ENCODE results near the gene EPPIN. TPM values are rescaled to one million over a fixed set of nuclear protein-coding genes. Genes with fewer than 3 reads are reported as not detected.

EPPIN gene
- total and polyA plus RNA-seq, 2 donors (not counting 3 experiments of a cell fraction or from before 2014, with no cell fraction given), result not detected

DNA sequence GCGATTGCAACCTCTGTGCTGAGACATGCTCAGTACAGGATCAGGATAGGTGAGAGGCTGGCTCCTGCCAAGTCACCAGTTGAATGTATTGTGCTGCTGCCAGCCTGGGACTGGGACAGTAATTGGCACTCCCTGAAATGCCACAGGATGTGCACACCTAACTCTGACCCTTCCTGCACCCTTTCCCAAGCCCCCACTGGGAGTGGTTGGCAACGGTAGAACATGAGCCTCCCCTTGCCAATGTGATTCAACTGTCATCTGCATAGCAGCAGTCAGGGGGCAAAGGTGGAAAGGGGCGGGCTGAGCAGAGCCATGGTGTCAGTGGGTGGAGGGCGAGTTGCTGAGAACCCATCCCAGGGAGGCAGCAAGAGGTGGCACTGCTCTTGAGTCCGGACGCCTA, 47.2 kb downstream of the EPPIN start:
- no TSS peak for BruUV-seq (replicated peaks)
- no peak for TF ChIP-seq EZH2 (IDR thresholded peaks at IDR 0.05; ENCODE audit: borderline replicate concordance, low read depth, low read length, severe bottlenecking)
- TF ChIP-seq FOS (IDR thresholded peaks at IDR 0.05; ENCODE audit: borderline replicate concordance, insufficient read depth, low read length), result no peak
- TF ChIP-seq GATA2 (IDR thresholded peaks at IDR 0.05; ENCODE audit: insufficient read depth, insufficient read length, low read depth, low read length), result no peak
- TF ChIP-seq POLR2AphosphoS5 (IDR thresholded peaks at IDR 0.05; ENCODE audit: insufficient read depth, low read depth, low read length), result no peak
- TF ChIP-seq POLR2A (IDR thresholded peaks at IDR 0.05; ENCODE audit: low read depth, low read length), result no peak
- TF ChIP-seq, protein P1, sequence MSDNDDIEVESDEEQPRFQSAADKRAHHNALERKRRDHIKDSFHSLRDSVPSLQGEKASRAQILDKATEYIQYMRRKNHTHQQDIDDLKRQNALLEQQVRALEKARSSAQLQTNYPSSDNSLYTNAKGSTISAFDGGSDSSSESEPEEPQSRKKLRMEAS (IDR thresholded peaks at IDR 0.05; ENCODE audit: insufficient read depth, insufficient read length), result no peak
- TF ChIP-seq, protein P2, sequence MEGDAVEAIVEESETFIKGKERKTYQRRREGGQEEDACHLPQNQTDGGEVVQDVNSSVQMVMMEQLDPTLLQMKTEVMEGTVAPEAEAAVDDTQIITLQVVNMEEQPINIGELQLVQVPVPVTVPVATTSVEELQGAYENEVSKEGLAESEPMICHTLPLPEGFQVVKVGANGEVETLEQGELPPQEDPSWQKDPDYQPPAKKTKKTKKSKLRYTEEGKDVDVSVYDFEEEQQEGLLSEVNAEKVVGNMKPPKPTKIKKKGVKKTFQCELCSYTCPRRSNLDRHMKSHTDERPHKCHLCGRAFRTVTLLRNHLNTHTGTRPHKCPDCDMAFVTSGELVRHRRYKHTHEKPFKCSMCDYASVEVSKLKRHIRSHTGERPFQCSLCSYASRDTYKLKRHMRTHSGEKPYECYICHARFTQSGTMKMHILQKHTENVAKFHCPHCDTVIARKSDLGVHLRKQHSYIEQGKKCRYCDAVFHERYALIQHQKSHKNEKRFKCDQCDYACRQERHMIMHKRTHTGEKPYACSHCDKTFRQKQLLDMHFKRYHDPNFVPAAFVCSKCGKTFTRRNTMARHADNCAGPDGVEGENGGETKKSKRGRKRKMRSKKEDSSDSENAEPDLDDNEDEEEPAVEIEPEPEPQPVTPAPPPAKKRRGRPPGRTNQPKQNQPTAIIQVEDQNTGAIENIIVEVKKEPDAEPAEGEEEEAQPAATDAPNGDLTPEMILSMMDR (IDR thresholded peaks at IDR 0.05; ENCODE audit: extremely low read depth in 1 of 2, insufficient read depth in 1 of 2, low read depth in 1 of 2, low read length in 2 of 2), result no peak
- TF ChIP-seq JUN (IDR thresholded peaks at IDR 0.05; ENCODE audit: borderline replicate concordance, insufficient read depth, insufficient read length, low read depth), result no peak
- no peak for TF ChIP-seq MYC (IDR thresholded peaks at IDR 0.05; ENCODE audit: low read depth, low read length)
- Histone ChIP-seq H3K4me3 (replicated peaks in 1 of 3; ENCODE audit: insufficient read depth in 1 of 3, low read depth in 1 of 3, low read length in 3 of 3) (no peak overlapping the region), H3K4me1 (ENCODE audit: control insufficient read depth, extremely low read depth, insufficient read depth, low read length) (no peaks in the 10 kb centered on the region), H3K9me3 (replicated peaks; ENCODE audit: control insufficient read depth, insufficient read depth, low read length) (no peaks in the 10 kb centered on the region), H3K4me2 (ENCODE audit: insufficient read depth, low read length) (no peak overlapping the region), H4K20me1 (replicated peaks; ENCODE audit: control insufficient read depth, extremely low read depth, insufficient read depth, low read length) (no peaks in the 10 kb centered on the region), H3K27ac (ENCODE audit: insufficient read depth, low read depth, low read length) (no peak overlapping the region), H3K27me3 (ENCODE audit: control insufficient read depth in 2 of 2, insufficient read depth in 2 of 2, low read length in 2 of 2) (peaks cover 3 to 6% of the 10 kb centered on the region in 2 experiments), H3K9me1 (replicated peaks; ENCODE audit: control insufficient read depth, extremely low read depth, insufficient read depth, low read length) (no peaks in the 10 kb centered on the region), H3K79me2 (ENCODE audit: control insufficient read depth, insufficient read depth, low read length) (no peaks in the 10 kb centered on the region), H3K36me3 (ENCODE audit: control insufficient read depth in 2 of 2, extremely low read depth in 1 of 2, insufficient read depth in 2 of 2, low read length in 2 of 2) (no peaks in the 10 kb centered on the region), H3K9ac (replicated peaks; ENCODE audit: extremely low read depth, insufficient read depth, low read length) (no peak overlapping the region), H2AFZ (ENCODE audit: low read depth, low read length) (no peak overlapping the region)
- CTCF ChIA-PET, result no interaction called here
- intact Hi-C loops (cut with micrococcal nuclease) (no loop called here), dilution Hi-C loops (cut with MboI; ENCODE audit: extremely low pct_ligation_motif_present, low sequenced_read_pairs) (no loop called here)
- POLR2A ChIA-PET, result no interaction called here
- no peak for FAIRE-seq
- DNase-seq (ENCODE audit: low read depth, low spot score), result no peak

Data from endothelial cell of umbilical vein (primary cell).